ENCODE measurements around the gene SCYL2.
"Not testable (repeated sequence)": the region's sequence is repeated elsewhere in the genome, so short reads cannot be mapped to it uniquely, and the experiment has no call there.

The SCYL2 gene

GRCh38 chr12:100279159-100279558 lies 12.2 kb downstream of the SCYL2 start:
- DNase-seq (ENCODE audit: low read depth), result no peak
- no peak overlapping the region for H3K4me3 ChIP-seq (ENCODE audit: low read depth, low read length)
- TF ChIP-seq, protein P1, sequence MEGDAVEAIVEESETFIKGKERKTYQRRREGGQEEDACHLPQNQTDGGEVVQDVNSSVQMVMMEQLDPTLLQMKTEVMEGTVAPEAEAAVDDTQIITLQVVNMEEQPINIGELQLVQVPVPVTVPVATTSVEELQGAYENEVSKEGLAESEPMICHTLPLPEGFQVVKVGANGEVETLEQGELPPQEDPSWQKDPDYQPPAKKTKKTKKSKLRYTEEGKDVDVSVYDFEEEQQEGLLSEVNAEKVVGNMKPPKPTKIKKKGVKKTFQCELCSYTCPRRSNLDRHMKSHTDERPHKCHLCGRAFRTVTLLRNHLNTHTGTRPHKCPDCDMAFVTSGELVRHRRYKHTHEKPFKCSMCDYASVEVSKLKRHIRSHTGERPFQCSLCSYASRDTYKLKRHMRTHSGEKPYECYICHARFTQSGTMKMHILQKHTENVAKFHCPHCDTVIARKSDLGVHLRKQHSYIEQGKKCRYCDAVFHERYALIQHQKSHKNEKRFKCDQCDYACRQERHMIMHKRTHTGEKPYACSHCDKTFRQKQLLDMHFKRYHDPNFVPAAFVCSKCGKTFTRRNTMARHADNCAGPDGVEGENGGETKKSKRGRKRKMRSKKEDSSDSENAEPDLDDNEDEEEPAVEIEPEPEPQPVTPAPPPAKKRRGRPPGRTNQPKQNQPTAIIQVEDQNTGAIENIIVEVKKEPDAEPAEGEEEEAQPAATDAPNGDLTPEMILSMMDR (conservative IDR thresholded peaks at IDR 0.05; ENCODE audit: low read depth, low read length), result no peak

DNA sequence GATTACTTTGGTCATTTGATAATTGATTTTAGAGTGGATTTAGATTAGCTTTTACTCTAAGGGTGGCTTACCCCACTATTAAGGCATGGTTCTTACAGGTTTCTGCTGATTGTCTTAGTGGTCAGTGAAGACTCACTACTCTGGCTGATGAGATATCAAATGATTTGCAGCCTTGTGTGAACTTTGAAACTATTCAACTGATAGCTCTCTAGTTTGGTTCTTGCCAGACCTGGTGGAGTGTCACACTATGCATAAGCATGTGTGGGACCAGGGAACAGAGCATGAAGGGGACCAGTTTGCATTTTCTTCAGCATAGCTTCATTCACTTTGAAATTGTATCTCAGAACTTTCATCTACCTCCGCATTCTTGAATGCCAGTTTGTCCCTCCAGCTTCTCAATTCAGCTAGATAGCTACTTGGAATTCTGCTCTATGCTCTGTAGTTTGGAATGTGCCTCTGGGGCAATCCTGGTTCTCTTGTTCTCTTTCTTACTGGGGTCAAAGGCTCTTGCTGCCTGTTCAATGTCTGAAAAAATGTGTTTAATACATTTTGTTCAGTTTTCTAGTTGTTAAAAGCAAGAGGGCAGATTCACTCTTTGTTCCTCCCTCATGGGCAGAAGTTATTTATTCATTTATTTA lies 12.7 kb downstream of the SCYL2 start:
- no peak overlapping the region for H3K4me3 ChIP-seq (ENCODE audit: low read depth, low read length)
- DNase-seq (ENCODE audit: low read depth), result peak; percentile 39
- TF ChIP-seq, protein P1 (conservative IDR thresholded peaks at IDR 0.05; ENCODE audit: low read depth, low read length), result no peak

- not testable (repeated sequence) for H3K4me3 ChIP-seq (ENCODE audit: low read depth, low read length)
Measured at GRCh38 chr12:100284556-100284955, 17.6 kb downstream of the SCYL2 start.

DNA sequence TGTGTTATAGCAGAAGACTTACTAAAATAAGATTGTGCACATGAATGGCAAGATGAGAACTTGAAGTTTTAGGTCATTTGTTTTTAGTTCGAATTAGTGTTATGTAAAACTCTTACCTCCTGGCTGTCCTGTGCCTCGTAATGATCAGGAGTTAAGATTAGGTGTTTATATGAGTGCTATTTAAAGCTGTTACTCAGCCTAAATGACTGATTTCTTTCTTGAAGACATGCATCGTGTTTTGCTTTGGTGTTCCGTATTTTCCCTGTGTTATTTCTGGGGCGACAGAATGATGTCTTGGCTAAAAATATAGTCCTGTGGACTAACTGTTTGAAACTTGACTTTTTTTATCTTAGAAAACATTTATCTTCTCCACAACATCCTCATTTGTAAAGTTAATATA lies 22.1 kb downstream of the SCYL2 start:
- TF ChIP-seq, protein P1 (conservative IDR thresholded peaks at IDR 0.05; ENCODE audit: low read depth, low read length), result no peak
- no peak for DNase-seq (ENCODE audit: low read depth)
- H3K4me3 ChIP-seq (ENCODE audit: low read depth, low read length), result no peak overlapping the region

More at GRCh38 chr12:100284556-100284955, 17.6 kb downstream of the SCYL2 start:
- DNase-seq (ENCODE audit: low read depth), result not testable (repeated sequence)

DNA sequence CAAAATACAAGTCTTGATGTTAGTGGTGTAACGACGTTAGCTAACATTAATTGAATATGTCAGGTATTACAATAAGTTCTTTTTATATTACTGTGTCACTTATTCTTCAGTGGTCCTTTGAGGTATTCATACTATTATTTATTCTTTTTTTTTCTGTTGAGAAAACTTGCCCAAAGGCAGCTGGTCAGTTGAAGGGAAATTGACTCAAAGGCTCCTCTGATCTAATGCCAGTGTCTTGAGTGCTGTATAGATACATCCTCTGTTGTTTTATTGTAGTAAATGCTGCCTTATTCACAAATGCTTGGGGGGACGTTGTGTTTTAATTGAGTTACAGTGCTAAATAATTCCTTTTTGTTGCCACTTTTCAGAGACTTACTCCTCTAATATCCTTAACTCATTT lies 23.0 kb downstream of the SCYL2 start:
- TF ChIP-seq, protein P1 (conservative IDR thresholded peaks at IDR 0.05; ENCODE audit: low read depth, low read length), result no peak
- no peak overlapping the region for H3K4me3 ChIP-seq (ENCODE audit: low read depth, low read length)
- no peak for DNase-seq (ENCODE audit: low read depth)

GRCh38 chr12:100293017-100293416 lies 26.0 kb downstream of the SCYL2 start:
- no peak overlapping the region for H3K4me3 ChIP-seq (ENCODE audit: low read depth, low read length)
- TF ChIP-seq, protein P1 (conservative IDR thresholded peaks at IDR 0.05; ENCODE audit: low read depth, low read length), result no peak
- DNase-seq (ENCODE audit: low read depth), result no peak

GRCh38 chr12:100294366-100294765 lies 27.4 kb downstream of the SCYL2 start:
- not testable (repeated sequence) for H3K4me3 ChIP-seq (ENCODE audit: low read depth, low read length); DNase-seq (ENCODE audit: low read depth)

DNA sequence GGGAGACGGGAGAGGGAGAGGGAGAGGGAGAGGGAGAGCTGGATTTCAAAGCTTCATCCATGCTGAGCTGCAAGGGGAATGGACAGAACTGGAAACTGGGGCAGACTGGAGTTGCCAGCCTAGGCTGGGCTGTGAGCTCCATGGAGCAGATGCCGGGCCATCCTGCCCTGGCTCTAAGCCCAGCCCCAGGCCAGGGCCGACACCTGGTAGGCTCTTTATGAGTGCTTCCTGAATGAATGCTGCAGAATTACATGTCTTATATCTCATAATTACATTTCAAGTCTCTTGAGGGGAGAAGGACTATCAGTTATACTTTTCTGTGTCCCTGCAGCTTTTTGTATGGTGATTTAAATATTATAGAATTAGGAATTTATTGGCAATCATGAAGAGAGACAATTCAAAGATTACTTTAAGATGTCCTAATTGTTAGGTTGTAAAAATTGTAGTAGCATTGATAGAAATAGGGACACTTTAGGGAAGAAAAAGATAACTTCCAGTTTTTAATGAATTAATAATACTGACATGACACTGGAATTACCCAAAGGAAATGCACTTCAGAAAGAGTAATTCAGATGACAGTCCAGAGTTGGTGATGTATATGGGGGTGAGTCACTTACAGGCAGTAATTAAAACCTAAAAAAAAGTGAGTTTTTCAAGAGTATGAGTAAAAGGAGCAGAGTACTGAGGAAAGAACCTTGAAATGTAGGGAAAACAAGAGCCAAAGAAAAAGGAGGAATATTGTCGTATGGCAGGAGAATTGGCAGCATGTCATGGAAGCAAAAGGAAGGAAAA lies 29.0 kb downstream of the SCYL2 start:
- no peak overlapping the region for H3K4me3 ChIP-seq (ENCODE audit: low read depth, low read length)
- TF ChIP-seq, protein P1 (conservative IDR thresholded peaks at IDR 0.05; ENCODE audit: low read depth, low read length), result no peak
- peak; percentile 12 for DNase-seq (ENCODE audit: low read depth)

All from choroid plexus epithelial cell (primary cell).